Activated T-cell treated with anti-CD3 and anti-CD28 coated beads for 48 hours (primary cell): Measurements from ENCODE around the gene REXO4.
"Not testable (repeated sequence)": the region's sequence is repeated elsewhere in the genome, so short reads cannot be mapped to it uniquely, and the experiment has no call there.

ENCODE experiments used
- DNase-seq: peaks from one replicate; pipeline ENCODE4 v3.0.0-alpha.2; 2020; ENCODE audit warnings: low read depth

The REXO4 gene

GRCh38 chr9:133420392-133420827 is 2.6 kb upstream of the REXO4 start:
- DNase-seq: no peak

GRCh38 chr9:133419005-133419404 is 1.2 kb upstream of the REXO4 start:
- no peak for DNase-seq

GRCh38 chr9:133415170-133415569 is 2.6 kb downstream of the REXO4 start:
- no peak for DNase-seq

- no peak for DNase-seq
Measured at GRCh38 chr9:133408042-133408441, 9.8 kb downstream of the REXO4 start.

- peak; percentile 81 for DNase-seq
Measured at GRCh38 chr9:133406480-133407307, 11.1 kb downstream of the REXO4 start.

- no peak for DNase-seq
Measured at GRCh38 chr9:133405508-133406438, 12.0 kb downstream of the REXO4 start.

- no peak for DNase-seq
Measured at GRCh38 chr9:133404454-133405002, 13.3 kb downstream of the REXO4 start.

- peak; percentile 48 for DNase-seq
Measured at GRCh38 chr9:133403766-133404453, 13.9 kb downstream of the REXO4 start.

- no peak for DNase-seq
Measured at GRCh38 chr9:133402689-133403088, 15.1 kb downstream of the REXO4 start.

- DNase-seq: no peak
Measured at GRCh38 chr9:133401588-133401987, 16.2 kb downstream of the REXO4 start.

GRCh38 chr9:133400292-133400691 is 17.5 kb downstream of the REXO4 start:
- DNase-seq: no peak

- DNase-seq: no peak
Measured at GRCh38 chr9:133397895-133398294, 19.9 kb downstream of the REXO4 start.

- no peak for DNase-seq
Measured at GRCh38 chr9:133397370-133397769, 20.4 kb downstream of the REXO4 start.

- no peak for DNase-seq
Measured at GRCh38 chr9:133396952-133397351, 20.9 kb downstream of the REXO4 start.

- no peak for DNase-seq
Measured at GRCh38 chr9:133394687-133395271, 23.0 kb downstream of the REXO4 start.

GRCh38 chr9:133393399-133393798 is 24.4 kb downstream of the REXO4 start:
- DNase-seq: no peak

- DNase-seq: not testable (repeated sequence)
Measured at GRCh38 chr9:133392308-133392707, 25.5 kb downstream of the REXO4 start.

GRCh38 chr9:133391449-133391848 is 26.4 kb downstream of the REXO4 start:
- DNase-seq: not testable (repeated sequence)

- DNase-seq: no peak
Measured at GRCh38 chr9:133390713-133391112, 27.1 kb downstream of the REXO4 start.

- DNase-seq: no peak
Measured at GRCh38 chr9:133389562-133389961, 28.2 kb downstream of the REXO4 start.

- DNase-seq: no peak
Measured at GRCh38 chr9:133389025-133389557, 28.7 kb downstream of the REXO4 start.
